Measurements from ENCODE around the gene SORCS2.

DNA sequence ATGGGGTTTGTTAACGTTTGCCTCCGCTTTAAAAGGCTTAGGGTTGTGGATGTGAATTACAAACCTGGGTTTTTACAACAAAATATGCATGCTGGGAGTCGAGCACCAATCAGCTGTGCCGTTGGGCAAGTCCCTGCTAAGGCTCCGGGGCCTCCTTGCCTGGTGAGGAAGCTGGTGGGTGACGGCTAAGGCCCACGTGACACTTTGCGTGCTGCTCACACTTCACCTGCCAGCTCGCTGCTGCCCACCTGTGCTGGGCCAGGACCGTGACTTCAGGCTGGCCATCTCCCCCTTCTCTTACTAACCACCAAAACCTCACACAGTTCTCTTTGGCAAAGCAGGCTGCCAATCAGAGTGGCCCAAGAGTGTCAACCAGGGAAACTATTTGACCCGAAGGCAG lies 569.0 kb downstream of the SORCS2 start:
- TF ChIP-seq EZH2 (IDR thresholded peaks at IDR 0.05; ENCODE audit: insufficient read depth, poor library complexity, severe bottlenecking), result no peak
- TF ChIP-seq EZH2phosphoT487 (IDR thresholded peaks at IDR 0.05; ENCODE audit: insufficient read depth, low read depth), result no peak

Measured in GM23248 (cell line).